Muscle of arm (tissue), 12 donors: ENCODE measurements around the gene HASPIN. TPM values are rescaled to one million over a fixed set of nuclear protein-coding genes. Genes with fewer than 3 reads are reported as not detected.

ENCODE experiments used
- DNase-seq: peaks from one replicate; pipeline ENCODE4 v3.0.0-alpha.2; 2013
- polyA plus RNA-seq, 12 donors: library from polyadenylated mRNA; unstranded; fragments of 120-200 nt; gene quantifications; one replicate each; pipeline ENCODE4 v1.2.1, GENCODE V29; 2013; ENCODE audit not compliant: insufficient read length in 12 of 12

The HASPIN gene
- polyA plus RNA-seq, 12 donors: 3.7 to 8.4 (median 5.9) TPM; not detected in 1

GRCh38 chr17:3762922-3763776 is 39.4 kb downstream of the HASPIN start:
- DNase-seq: no peak

GRCh38 chr17:3763777-3764170 is 40.1 kb downstream of the HASPIN start:
- DNase-seq: no peak

- DNase-seq: no peak
Measured at GRCh38 chr17:3765981-3766380, 42.3 kb downstream of the HASPIN start.

- DNase-seq: no peak
Measured at GRCh38 chr17:3766779-3767178, 43.1 kb downstream of the HASPIN start.

- DNase-seq: no peak
Measured at GRCh38 chr17:3768341-3768740, 44.6 kb downstream of the HASPIN start.

GRCh38 chr17:3768769-3769168 is 45.1 kb downstream of the HASPIN start:
- DNase-seq: no peak

GRCh38 chr17:3770466-3770865 is 46.8 kb downstream of the HASPIN start:
- DNase-seq: no peak

- DNase-seq: no peak
Measured at GRCh38 chr17:3771140-3771539, 47.4 kb downstream of the HASPIN start.

GRCh38 chr17:3772764-3773163 is 49.1 kb downstream of the HASPIN start:
- no peak for DNase-seq

- no peak for DNase-seq
Measured at GRCh38 chr17:3773511-3773910, 49.8 kb downstream of the HASPIN start.

GRCh38 chr17:3773966-3774365 is 50.3 kb downstream of the HASPIN start:
- DNase-seq: no peak

Other genes starting within 250 kb of the HASPIN start
- 1 to 10 TPM in 11 of 12 donors, not detected in 1; 1.6 to 7.9 (median 4.4) TPM for gene ASPA, start 247.9 kb upstream of the HASPIN start, polyA plus RNA-seq
- 1 to 10 TPM in 9 of 12 donors, under 1 TPM in 2, not detected in 1; 0.92 to 5.7 (median 1.6) TPM for gene TRPV3, start 166.1 kb upstream of the HASPIN start, polyA plus RNA-seq
- gene TRPV1, start 114.5 kb upstream of the HASPIN start, polyA plus RNA-seq: 1 to 10 TPM in 11 of 12 donors, not detected in 1; 3.9 to 7.8 (median 5.3) TPM
- 10 to 100 TPM in 1 of 12 donors, 1 to 10 TPM in 10, not detected in 1; 5.6 to 12.0 (median 6.7) TPM for gene SHPK, start 87.7 kb upstream of the HASPIN start, polyA plus RNA-seq
- gene CTNS, start 87.1 kb upstream of the HASPIN start, polyA plus RNA-seq: 10 to 100 TPM in 2 of 12 donors, 1 to 10 TPM in 9, not detected in 1; 6.9 to 15.0 (median 8.8) TPM
- 10 to 100 TPM in 11 of 12 donors, not detected in 1; 33.5 to 68.4 (median 50.9) TPM for gene TAX1BP3, start 55.3 kb upstream of the HASPIN start, polyA plus RNA-seq
- gene EMC6, start 55.1 kb upstream of the HASPIN start, polyA plus RNA-seq: 10 to 100 TPM in 11 of 12 donors, not detected in 1; 25.5 to 93.0 (median 30.8) TPM
- 10 to 100 TPM in 11 of 12 donors, not detected in 1; 11.5 to 51.0 (median 26.8) TPM for gene P2RX5, start 27.7 kb upstream of the HASPIN start, polyA plus RNA-seq
- gene ITGAE, start 77.3 kb downstream of the HASPIN start, polyA plus RNA-seq: 10 to 100 TPM in 11 of 12 donors, not detected in 1; 14.2 to 38.6 (median 31.7) TPM
- 10 to 100 TPM in 11 of 12 donors, not detected in 1; 41.3 to 88.1 (median 62.2) TPM for gene NCBP3, start 122.3 kb downstream of the HASPIN start, polyA plus RNA-seq
- 1 to 10 TPM in 11 of 12 donors, not detected in 1; 5.6 to 8.7 (median 7.4) TPM for gene CAMKK1, start 169.2 kb downstream of the HASPIN start, polyA plus RNA-seq
- 10 to 100 TPM in 1 of 12 donors, 1 to 10 TPM in 10, not detected in 1; 1.7 to 28.8 (median 2.5) TPM for gene P2RX1, start 192.6 kb downstream of the HASPIN start, polyA plus RNA-seq
- gene ATP2A3, start 240.5 kb downstream of the HASPIN start, polyA plus RNA-seq: 10 to 100 TPM in 2 of 12 donors, 1 to 10 TPM in 9, not detected in 1; 3.2 to 26.0 (median 4.0) TPM